Stimulated activated CD4-positive, alpha-beta T cell treated with anti-CD3 and anti-CD28 coated beads, Interleukin-1b, Interleukin-23, amount 100 ng/mL, for 1 hour (primary cell): ENCODE data around the gene FHIT.

Source experiments
- DNase-seq, 2 donors: peaks; one replicate each; pipeline ENCODE4 v3.0.0-alpha.2; 2020; ENCODE audit warnings: low read depth in 2 of 2

FHIT gene

GRCh38 chr3:60107275-60107674 lies 1144.0 kb downstream of the FHIT start:
- DNase-seq, result no peak

GRCh38 chr3:60102154-60102553 lies 1149.1 kb downstream of the FHIT start:
- no peak for DNase-seq

GRCh38 chr3:60101621-60102020 lies 1149.6 kb downstream of the FHIT start:
- DNase-seq, result no peak

- no peak for DNase-seq
These were observed 1154.8 kb downstream of the FHIT start for GRCh38 chr3:60096403-60096802.

- DNase-seq, result no peak
These were observed 1155.3 kb downstream of the FHIT start for GRCh38 chr3:60095930-60096329.

GRCh38 chr3:60095516-60095915 lies 1155.7 kb downstream of the FHIT start:
- DNase-seq, result no peak

- no peak for DNase-seq
These were observed 1156.8 kb downstream of the FHIT start for GRCh38 chr3:60094392-60094947.

GRCh38 chr3:60090548-60090947 lies 1160.7 kb downstream of the FHIT start:
- no peak for DNase-seq

- no peak for DNase-seq
These were observed 1164.4 kb downstream of the FHIT start for GRCh38 chr3:60086811-60087210.

- DNase-seq, result no peak
These were observed 1165.6 kb downstream of the FHIT start for GRCh38 chr3:60085649-60086048.

GRCh38 chr3:60081381-60082095 lies 1169.7 kb downstream of the FHIT start:
- no peak for DNase-seq

GRCh38 chr3:60080648-60081047 lies 1170.6 kb downstream of the FHIT start:
- DNase-seq, result no peak

- no peak for DNase-seq
These were observed 1172.2 kb downstream of the FHIT start for GRCh38 chr3:60079076-60079475.

GRCh38 chr3:60076331-60076730 lies 1174.9 kb downstream of the FHIT start:
- no peak for DNase-seq

GRCh38 chr3:60073942-60074341 lies 1177.3 kb downstream of the FHIT start:
- no peak for DNase-seq

GRCh38 chr3:60073228-60073627 lies 1178.0 kb downstream of the FHIT start:
- DNase-seq, result no peak

GRCh38 chr3:60070366-60070765 lies 1180.9 kb downstream of the FHIT start:
- no peak for DNase-seq

GRCh38 chr3:60065227-60065868 lies 1185.9 kb downstream of the FHIT start:
- DNase-seq, result no peak

- no peak for DNase-seq
These were observed 1186.8 kb downstream of the FHIT start for GRCh38 chr3:60064210-60065178.

GRCh38 chr3:60056404-60056803 lies 1194.8 kb downstream of the FHIT start:
- DNase-seq, result no peak

GRCh38 chr3:60055765-60056164 lies 1195.5 kb downstream of the FHIT start:
- DNase-seq, result no peak
